Activated naive CD4-positive, alpha-beta T cell treated with anti-CD3 and anti-CD28 coated beads, Interleukin-2, amount 50 U/mL, for 72 hours (primary cell): ENCODE measurements around the gene MDGA2. TPM values are rescaled to one million over a fixed set of nuclear protein-coding genes. Genes with fewer than 3 reads are reported as not detected.
"Not testable (repeated sequence)": the region's sequence is repeated elsewhere in the genome, so short reads cannot be mapped to it uniquely, and the experiment has no call there.

Source experiments
- ATAC-seq, 2 donors: fragments of 150-1000 bp; cut with Tn5 transposase; 2 replicates each; pipeline ENCODE4 v1.10.0; 2021; ENCODE audit warnings: mild to moderate bottlenecking in 2 of 2, moderate library complexity in 2 of 2
- DNase-seq, 2 donors: peaks; one replicate each; pipeline ENCODE4 v3.0.0; 2021 to 2022; ENCODE audit warnings: low spot score in 2 of 2
- H3K27ac Mint-ChIP-seq, 2 donors: one replicate each; pipeline ENCODE4 v1.8.0; 2022; ENCODE audit warnings: mild to moderate bottlenecking in 2 of 2, mixed read lengths in 2 of 2
- H3K36me3 Mint-ChIP-seq, 2 donors: one replicate each; pipeline ENCODE4 v1.8.0; 2022; ENCODE audit warnings: mixed read lengths in 2 of 2
- H3K9me3 Mint-ChIP-seq, 2 donors: one replicate each; pipeline ENCODE4 v1.8.0; 2022; ENCODE audit warnings: mixed read lengths in 2 of 2
- total RNA-seq, 2 donors: library from RNA; stranded (reverse); gene quantifications; one replicate each; pipeline ENCODE4 v1.2.3, GENCODE V29; 2022

Gene MDGA2
- total RNA-seq, 2 donors from 2014 or later, result not detected

DNA sequence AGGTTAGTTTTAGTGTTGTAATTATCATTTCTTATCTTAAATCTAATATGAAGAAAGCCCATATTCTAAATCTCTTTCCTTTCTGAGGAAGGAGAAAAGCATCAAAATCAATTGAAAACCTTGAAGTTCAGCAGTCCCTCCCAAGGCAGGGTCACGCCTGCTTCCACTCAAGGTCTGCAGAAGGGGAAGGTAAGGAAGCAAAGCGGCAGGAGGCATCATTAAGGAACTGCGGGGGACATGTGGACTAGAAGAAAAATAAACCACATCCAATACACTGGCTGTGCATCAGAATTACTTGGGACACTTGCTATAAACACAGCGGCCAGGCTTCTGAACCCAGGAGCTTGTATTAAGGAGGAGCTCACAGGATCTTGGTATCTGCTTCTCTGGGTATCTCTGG, 759.9 kb downstream of the MDGA2 start:
- H3K9me3 Mint-ChIP-seq, result peaks cover 10 to 13% of the 10 kb centered on the region in 2 donors
- H3K27ac Mint-ChIP-seq, DNase-seq, ATAC-seq, H3K36me3 Mint-ChIP-seq: not testable (repeated sequence)

DNA sequence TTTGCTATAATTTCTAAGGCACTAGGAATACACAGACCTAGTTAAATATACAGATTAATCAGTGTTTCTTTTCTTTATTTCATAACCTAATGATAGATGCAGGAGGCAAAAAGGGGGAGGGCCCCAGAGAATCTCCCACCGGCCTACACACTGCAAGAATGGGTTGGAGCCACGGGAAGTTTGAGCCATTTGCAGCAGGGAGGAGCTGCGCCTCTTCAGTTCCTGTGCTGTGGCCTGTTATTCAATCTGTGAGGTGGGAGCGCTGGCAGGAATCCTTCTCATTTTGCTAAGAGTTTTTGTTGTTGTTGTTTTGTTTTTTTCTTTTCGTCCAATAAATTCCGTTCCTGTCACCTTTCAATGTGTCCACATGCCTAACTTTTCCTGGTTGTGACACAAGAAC, 772.6 kb downstream of the MDGA2 start:
- Mint-ChIP-seq H3K36me3 (no peaks in the 10 kb centered on the region), H3K27ac (no peak overlapping the region), H3K9me3 (peaks cover 4% of the 10 kb centered on the region in 2 donors)
- DNase-seq (no peak), ATAC-seq (no peak)

DNA sequence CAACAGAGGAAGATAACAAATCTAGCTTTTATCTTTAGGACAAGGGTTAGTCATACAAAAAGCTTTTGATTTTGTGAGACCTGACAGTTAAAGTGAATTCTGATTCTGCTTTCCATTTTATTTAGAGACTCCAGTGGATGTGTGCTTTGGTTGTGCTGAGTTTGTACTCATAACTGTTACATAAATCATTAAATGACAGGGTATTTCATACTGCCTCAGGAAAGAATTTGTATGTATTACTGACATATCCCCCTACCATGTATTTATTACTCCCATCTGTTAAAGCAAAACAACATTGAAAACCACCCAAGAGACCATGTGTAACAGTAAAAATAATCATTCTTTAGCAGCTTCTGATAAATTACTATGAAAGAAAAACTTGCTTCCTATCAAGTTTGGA, 780.9 kb downstream of the MDGA2 start:
- ATAC-seq (no peak), DNase-seq (no peak)
- Mint-ChIP-seq H3K36me3 (no peaks in the 10 kb centered on the region), H3K9me3 (peaks cover 7 to 8% of the 10 kb centered on the region in 2 donors), H3K27ac (no peak overlapping the region)

DNA sequence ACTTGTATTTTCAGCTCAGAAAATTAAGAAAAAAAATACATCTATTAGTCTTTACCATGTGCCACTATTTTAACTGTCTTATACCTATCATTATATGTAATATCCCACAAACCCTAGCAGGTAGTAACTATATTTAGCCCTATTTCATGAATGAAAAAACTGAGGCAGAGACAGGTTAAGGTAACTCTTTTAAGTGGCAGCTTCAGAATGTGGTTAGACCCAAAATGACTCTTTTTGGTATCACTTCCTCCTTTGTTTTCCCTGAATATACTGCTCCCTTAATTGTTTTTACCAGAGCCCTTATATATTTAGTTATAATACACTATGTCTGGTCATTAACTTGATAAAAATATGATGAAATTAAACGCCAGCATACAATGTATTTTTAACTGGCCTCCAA, 788.3 kb downstream of the MDGA2 start:
- Mint-ChIP-seq H3K9me3 (peaks cover 9 to 11% of the 10 kb centered on the region in 2 donors), H3K36me3 (no peaks in the 10 kb centered on the region), H3K27ac (no peak overlapping the region)
- no peak for ATAC-seq
- no peak for DNase-seq

DNA sequence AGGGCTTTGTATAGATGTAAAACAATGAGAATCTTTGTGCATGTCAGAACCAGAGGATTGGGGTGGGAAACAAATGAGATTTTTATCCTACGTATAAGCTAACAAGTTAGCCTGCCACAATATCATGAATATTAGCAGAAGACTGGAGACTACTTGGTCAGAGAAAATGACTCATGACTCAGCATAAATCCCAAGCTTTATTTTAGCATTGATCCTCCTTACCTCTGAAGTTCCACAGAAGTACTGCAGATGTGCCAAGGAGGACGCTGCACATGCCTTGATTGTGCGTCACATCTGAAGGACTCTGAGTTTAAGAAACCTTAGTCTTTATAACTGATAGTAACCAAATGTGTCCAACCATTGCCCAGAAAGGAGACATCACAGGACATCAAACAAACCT, 789.8 kb downstream of the MDGA2 start:
- no peak for ATAC-seq
- H3K27ac Mint-ChIP-seq, result no peak overlapping the region
- H3K9me3 Mint-ChIP-seq, result peaks cover 9 to 11% of the 10 kb centered on the region in 2 donors
- H3K36me3 Mint-ChIP-seq, result no peaks in the 10 kb centered on the region
- DNase-seq, result no peak

DNA sequence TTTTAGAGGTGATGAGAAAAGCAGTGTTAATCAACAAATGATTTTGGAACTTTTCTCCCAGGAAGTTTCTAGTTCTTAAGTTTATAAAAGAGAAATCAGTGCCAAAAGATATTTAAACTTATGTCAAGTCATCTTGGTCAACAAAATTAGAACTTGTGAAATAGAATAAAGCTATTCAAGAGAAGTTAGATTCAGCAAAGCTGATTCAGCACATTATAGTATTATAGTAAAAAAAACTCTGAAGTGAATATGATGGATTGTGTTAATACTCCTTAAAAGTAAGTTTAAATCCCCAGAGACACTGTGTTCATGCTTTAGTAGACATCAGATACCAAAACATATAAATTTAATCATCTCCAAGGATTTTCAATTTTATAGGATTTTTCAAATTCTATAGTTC, 813.7 kb downstream of the MDGA2 start:
- DNase-seq (no peak), ATAC-seq (no peak)
- no peak overlapping the region for H3K27ac Mint-ChIP-seq
- no peaks in the 10 kb centered on the region for H3K36me3 Mint-ChIP-seq
- peaks cover 9 to 14% of the 10 kb centered on the region in 2 donors for H3K9me3 Mint-ChIP-seq

DNA sequence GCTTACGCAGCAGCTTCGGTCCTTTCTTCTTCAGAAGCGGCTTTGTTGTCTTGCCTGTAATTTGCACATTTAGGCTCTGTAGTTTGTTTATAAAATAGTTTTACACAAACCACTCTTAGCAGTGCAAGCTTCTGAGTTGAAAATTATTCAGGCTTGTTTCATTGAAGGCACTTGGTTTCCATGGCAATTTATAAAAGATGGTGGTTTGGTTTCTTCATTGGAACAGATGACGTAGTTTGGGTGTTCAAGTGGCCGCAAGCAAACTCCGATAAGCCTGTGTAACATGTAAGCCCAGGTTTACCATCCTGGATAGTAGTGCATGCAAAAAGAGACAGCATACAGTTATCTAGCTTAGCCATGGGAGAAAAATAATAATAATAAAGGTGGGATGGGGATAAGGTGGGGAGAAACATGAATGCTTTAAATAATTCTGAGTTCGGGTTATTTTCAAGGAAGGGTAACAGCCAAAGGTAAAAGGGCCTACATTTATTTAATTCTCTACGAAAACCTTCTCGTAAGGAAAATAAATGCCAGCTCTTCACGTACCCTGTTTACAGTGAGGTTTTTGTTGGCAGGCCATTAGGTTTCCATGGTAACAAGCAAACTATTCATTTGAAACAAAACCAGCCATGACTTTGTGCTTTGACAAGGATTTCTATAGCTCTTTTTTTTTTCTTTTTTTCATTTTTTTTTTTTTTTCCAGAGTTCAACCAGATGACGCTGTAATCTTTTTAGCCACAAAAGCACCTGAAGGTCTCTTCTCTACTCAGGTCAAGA, 834.3 kb downstream of the MDGA2 start:
- no peak overlapping the region for H3K27ac Mint-ChIP-seq
- ATAC-seq (no peak), DNase-seq (no peak)
- H3K36me3 Mint-ChIP-seq, result no peaks in the 10 kb centered on the region
- H3K9me3 Mint-ChIP-seq, result no peaks in the 10 kb centered on the region

DNA sequence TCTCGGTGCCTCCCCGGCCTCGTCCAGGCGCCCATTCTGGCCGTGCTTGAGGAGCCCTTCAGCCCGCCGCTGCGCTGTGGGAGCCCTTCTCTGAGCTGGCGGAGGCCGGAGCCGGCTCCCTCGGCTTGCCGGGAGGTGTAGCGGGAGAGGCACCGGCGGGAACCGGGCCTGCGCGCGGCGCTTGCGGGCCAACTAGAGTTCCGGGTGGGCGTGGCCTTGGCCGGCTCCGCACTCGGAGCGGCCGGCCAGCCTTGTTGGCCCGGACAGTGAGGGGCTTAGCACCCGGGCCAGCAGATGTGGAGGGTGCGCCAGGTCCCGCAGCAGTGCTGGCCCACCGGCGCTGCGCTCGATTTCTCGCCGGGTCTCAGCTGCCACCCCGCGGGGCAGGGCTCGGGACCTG, 855.1 kb downstream of the MDGA2 start:
- no peak for DNase-seq
- ATAC-seq, result no peak
- H3K9me3 Mint-ChIP-seq, result peaks cover 10 to 17% of the 10 kb centered on the region in 2 donors
- no peaks in the 10 kb centered on the region for H3K36me3 Mint-ChIP-seq
- H3K27ac Mint-ChIP-seq, result no peak overlapping the region

DNA sequence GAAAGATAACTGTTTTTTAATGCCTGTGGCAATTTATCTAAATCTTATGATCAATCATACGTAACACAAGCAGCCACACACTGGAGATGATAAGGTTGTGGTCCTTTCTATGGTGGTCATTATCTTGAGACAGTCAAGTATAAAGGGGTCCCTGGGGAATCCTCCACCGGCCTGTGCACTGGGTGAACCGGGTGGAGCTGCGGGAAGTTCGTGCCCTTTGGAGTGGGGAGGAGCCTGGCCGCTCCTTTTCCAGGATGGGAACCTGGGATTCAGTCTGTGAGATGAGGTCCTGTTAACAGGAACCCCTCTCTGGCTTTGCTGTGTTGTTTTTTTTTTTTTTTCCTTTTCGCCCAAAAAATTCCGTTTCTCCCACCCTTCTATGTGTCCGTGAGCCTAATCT, 856.3 kb downstream of the MDGA2 start:
- H3K36me3 Mint-ChIP-seq, result no peaks in the 10 kb centered on the region
- DNase-seq (no peak), ATAC-seq (no peak)
- peaks cover 10 to 17% of the 10 kb centered on the region in 2 donors for H3K9me3 Mint-ChIP-seq
- no peak overlapping the region for H3K27ac Mint-ChIP-seq

DNA sequence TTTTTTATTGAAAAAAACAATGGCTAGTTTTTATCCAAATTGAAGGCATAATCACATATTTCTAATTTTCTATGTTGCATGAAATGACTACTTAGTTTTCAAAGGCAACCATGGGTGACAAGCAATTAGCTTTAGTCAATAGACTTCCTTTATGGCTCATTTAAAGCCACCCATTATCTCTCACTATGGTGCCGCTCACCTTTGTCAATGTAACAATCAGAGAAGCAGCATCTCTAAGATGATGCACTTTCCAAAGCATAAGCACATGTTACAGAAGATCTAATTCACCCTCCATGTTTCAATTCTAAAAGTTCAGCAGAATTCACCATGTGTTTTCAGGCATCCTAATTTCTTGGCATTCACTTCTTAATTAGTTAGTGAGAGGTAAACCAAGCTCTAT, 857.3 kb downstream of the MDGA2 start:
- ATAC-seq (no peak), DNase-seq (no peak)
- Mint-ChIP-seq H3K27ac (no peak overlapping the region), H3K36me3 (no peaks in the 10 kb centered on the region), H3K9me3 (peaks cover 10 to 24% of the 10 kb centered on the region in 2 donors)

DNA sequence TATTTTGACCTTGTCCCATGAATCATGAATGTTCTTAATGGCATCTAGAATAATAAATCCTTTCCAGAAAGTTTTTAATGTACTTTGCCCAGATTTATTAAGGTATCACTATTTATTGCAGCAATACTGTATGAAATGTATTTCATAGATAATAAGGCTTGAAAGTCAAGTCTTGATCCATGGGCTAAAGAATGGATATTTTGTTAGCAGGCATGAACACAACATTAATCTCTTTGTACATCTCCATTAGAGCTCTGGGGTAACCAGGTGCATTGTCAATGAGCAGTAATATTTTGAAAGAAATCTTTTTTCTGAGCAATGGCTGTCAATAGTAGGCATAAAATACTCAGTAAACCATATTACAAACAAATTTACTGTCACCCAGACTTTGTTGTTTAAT, 882.3 kb downstream of the MDGA2 start:
- no peak overlapping the region for H3K27ac Mint-ChIP-seq
- DNase-seq (no peak), ATAC-seq (no peak)
- peaks cover 0 to 5% of the 10 kb centered on the region in 2 donors for H3K36me3 Mint-ChIP-seq
- H3K9me3 Mint-ChIP-seq, result peaks cover 23 to 28% of the 10 kb centered on the region in 2 donors
